ENCODE results near the gene LYSMD4.

LYSMD4 gene

DNA sequence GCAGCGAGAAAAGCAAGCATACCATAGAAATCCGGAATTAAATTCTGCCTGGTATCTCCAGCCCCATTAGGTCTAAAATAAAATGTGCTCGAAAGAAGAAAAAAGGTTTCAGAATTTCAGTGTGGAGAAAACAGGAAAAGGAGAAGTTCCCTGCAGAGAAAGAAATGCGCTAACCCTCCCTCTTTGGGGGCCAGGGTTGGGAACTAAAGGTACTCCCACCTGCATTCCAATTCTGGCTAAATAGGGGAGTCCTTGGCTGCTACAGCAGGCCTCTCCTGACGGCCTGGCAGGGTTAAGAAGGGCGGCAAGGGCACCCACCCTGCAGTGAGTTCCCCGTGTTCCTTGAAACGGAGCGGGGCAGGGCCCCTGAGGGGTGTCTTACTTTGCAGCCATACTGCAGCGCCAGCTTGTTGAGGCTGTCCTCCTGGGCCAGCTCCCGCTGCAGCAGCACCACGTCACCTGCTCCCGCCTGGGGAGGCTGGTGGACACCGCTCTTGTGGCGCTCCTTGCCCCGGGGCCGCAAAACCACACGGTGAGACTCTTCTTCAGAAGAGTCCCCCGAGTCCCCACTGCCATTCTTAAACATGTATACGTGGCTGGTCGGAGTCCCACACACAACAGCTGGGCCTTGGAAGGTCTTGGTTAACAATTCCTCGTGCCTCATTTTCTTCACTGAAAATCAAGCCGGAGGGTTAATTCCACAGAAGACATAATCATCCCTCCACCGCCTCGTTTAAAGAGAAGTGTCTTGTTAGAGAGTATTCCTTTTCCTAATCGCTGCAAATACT, 1.7 kb downstream of the LYSMD4 start:
- DNase-seq, result no peak

DNA sequence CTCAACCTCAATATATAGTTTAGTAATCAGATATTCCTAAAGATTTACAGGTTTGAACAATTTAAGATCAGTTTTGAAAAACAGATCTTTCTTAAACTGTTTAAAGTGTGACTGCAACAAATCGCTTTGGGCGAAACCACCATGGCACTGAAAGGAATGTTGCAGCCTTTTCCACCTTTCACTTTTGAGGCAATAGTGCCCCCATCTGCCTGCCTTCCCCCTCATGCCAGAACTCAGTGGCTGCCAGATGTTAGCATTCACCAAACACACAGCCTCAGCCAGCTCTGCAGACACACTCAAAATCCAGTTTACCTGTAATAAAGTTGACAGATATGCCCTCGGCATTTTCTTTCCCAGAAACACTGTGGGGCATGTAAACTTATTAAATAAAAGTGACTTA, 3.3 kb downstream of the LYSMD4 start:
- DNase-seq, result peak; percentile 28

DNA sequence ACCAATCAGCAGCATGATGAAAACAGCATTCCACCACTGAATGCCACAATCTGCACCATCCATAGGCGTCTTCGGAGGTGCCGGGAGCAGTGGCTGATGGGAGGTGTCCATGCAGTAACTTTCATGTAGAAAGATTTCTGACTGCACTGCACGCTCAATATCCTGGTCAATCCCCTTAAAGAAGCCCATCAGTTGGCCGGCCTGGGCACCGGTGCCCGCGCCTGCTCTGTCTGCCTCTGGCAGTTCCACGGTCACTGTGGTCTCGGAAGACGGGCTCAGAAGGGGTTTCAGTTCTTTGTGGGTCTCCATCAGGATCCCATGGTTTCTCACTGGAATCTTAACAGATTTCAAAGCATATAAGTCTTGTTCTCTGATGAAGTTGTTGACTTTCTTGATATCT, 3.9 kb downstream of the LYSMD4 start:
- no peak for DNase-seq

DNA sequence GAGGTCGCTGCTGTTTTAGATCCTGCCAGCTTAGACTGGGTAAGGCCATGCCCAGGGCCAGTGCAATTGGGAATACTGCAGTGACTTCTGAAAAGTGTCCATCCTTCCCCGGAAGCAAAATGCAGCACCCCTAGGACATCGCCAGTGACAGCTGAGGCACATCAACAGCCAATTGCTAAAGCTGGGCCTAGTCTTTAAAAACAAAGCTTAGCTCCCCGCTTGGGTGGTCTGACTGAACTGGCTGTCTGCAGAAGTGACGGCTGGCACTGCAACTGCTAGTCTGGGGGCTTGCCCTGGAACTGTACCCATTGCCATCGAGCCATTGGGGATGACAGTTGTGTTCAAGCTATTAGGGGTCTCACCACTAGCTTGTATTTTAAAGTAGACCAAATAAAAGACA, 4.3 kb downstream of the LYSMD4 start:
- DNase-seq, result no peak

DNA sequence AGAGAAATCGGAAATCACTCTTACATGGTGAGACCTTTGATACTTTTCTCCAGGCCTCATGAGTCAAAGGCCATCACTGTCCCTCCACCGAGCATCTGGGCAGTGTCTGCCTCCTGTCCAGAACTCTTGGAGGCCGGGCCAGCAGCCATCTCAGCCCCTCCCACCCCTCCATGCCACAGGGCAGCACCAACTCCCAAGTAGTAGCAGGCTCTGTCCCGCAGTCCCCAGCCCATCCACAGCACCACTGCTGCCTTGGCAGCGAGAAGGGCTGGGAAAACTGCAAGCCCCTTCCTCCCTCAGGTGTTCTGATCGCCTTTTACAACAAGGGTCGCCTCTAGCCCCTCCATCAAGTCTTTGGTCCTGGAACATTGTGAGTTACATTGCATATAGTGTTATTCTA, 5.5 kb downstream of the LYSMD4 start:
- DNase-seq, result no peak

DNA sequence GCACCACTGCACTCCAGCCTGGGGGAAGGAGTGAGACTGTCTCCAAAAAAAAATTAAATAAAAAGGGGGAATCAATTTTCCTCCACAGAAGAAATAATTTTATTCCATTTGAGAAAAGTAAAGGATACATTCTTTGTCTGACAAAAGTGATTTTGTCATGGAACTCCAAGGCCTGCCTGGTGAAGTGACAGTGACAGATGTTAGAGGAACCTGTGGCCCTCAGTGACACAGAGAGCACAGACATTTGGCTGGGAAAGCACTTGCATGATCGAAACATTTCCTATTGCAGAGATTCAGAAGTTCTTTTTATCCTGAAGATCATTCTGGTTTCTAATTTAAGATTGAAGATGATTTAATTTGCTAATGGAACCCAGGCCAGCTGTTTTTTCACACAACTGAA, 5.9 kb downstream of the LYSMD4 start:
- no peak for DNase-seq

DNA sequence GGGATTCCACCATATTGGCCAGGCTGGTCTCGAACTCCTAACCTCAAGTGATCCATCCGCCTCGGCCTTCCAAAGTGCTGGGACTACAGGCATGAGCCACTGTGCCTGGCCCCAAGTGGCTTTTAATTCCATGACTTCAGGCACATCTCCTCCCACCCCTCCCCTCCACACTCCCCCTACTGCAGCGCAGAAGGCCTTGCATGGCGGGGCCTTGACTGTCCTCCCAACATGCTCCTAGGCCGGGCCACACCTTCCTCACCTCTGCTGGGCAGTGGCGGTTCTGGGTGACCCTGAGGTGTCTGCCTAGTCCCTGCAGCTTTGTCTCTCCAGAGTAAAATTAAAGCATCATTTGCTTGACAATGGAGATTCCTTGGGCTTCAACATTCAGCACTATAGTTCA, 6.9 kb downstream of the LYSMD4 start:
- DNase-seq, result no peak

DNA sequence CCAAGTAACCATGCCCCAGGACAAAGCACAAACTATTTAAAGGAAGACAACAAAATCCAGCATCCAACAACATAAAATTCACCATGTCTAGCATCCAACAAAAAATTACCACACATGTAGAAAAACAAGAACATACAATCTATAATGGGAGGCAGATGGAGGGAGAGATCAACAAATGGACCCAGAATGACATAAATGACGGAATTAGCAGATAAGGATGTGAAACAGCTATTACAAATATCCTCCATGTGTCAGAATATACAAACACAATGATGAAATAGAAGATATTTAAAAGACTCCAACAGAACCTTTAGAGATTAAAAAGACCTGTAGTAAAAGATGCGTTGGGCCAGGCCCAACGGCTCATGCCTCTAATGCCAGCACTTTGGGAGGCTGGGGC, 10.8 kb downstream of the LYSMD4 start:
- no peak for DNase-seq

DNA sequence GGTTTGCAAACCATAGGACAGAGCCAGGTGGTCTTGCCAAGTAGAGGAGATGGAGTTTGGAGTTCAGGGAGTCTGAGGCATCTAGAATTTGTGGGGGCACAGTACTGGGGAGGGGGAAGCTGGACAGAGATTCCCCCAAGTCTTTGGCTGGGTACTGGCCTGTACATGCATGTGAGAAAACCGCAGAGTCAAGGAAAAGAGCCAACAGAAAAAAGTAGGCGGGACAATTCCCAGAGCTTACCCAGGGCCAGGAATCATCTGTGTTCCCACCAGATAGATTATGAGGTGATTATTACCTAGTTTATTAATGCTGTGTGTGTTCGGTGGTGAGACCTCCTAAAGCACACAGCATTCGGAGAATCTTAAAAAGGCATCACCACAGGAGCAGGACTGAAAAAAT, 11.3 kb downstream of the LYSMD4 start:
- no peak for DNase-seq

DNA sequence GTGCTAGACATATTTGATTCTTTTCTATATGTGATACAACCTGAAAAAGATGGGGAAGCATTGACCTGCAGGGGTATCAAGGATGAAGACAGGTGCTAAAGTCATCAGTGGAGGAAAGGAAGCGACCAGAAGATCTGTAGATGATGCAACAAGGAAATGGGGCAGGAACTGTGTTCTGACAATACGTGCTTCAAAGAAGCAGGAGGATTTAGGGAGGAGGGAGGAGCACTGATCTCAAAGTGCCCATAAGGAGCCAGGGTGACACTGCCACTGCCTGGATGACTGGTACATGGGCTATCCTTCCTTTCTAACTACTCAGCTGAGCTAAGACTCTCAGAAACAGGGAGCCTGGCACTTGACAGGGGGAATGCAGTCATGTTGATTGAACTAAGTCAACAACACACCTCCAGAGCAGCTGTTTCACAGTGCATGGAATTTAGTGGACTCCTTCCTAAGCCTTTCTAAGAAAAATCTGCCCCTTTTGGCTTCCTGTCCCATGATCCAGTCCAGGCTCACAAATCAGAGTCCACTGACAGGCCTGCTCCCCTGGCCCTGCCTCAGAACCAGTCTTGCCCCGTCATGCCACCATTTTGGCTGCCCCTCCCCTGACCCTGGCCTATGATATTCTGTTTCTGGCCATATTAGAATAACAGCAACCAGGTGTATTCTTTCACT, 12.0 kb downstream of the LYSMD4 start:
- no peak for DNase-seq

DNA sequence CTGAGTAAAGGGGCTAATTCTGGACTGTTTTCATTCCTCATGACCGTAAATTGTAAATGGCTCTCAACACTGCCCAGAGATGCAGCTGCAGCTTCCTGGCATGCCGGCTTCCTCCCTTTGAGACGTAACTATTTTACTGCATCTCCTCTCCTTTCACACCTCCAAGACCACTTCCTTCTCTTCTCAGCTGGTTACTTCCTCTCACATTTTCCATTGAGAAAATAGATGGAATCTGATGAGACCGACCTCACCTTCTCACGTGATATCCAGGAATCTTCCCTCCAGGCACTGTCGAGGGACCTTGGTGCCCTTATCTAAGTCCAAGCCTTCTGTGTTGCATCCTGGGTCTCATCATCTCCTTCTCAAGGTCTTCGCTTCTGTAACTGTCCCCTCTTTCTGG, 12.7 kb downstream of the LYSMD4 start:
- DNase-seq, result no peak

DNA sequence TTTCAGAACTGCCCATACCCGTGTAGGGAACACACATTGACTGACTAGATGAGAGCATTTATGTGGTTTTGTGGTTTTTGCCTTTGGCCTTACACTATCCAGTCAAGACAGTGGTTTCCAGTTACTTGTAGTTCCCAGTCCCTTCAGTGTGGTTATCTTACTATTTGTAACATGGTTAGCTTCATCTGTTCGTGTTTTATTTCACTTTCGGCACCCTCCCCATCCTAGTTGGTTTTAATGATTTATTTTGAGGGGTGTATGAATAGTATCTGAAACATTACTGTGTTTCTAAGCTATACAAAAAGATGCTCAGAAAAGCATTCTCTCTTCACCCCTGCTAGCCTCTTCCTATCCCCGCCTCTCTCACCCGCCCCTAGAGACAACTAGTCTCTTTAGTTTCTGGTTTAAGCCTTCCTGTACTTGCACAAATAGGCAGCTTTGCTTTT, 14.1 kb downstream of the LYSMD4 start:
- no peak for DNase-seq

DNA sequence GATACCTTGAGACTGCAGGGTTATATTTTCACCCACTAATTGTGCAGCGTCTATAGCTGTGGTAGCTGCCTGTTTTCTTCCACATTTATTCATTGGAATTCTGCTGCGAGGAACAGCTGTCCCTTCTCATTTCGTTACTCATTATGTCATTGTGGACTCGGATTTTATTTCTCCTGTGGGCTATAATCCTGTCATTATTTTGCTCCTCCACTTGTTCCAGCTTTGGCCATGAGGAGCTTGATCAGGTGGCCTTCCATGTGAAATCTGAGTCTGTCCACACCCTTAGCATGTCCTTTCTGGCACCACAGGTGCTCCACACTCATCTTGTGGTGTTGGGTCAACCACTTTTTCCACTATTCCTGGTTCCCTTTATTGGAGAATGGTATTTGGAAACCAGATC, 14.8 kb downstream of the LYSMD4 start:
- DNase-seq, result no peak

DNA sequence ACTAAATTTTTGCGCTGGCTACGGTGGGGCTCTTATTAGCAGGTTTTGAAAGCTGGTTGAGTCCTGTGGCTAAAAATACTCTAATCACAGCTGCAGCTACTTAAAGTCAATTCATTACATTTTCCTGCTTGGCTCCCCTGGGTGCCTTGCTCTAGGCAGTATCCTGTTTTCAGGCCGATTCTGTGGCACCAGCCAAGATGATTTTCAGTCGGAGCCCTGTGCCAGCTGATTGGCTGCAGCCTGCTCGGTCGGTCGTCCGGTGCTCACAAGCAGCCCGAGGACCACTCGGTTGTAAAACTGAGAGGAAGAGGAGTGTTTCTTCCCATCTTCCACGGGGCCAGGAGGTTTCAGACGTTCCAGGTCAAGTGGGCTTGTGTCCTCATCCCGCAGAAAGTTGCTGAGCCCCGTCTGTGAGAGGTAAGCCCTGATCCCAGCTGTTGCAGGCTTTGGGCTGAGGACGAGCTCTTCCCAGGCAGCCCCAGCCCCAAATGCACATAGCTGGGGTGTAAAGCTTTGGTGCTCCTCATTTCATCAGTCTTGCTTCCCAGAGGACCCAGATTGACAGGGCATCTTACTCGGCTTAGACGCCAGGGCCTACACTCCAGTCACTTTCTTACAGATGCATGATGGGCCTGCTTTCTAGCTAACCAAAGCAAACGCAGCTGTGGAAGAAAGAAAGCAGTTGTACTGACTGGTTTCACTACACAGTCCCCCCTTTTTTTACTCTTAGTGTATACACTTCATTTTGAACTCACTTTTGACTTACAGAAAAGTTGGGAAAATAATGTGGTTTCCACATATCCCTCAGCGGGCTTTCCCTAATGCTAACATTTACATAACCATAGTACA, 15.9 kb downstream of the LYSMD4 start:
- no peak for DNase-seq

DNA sequence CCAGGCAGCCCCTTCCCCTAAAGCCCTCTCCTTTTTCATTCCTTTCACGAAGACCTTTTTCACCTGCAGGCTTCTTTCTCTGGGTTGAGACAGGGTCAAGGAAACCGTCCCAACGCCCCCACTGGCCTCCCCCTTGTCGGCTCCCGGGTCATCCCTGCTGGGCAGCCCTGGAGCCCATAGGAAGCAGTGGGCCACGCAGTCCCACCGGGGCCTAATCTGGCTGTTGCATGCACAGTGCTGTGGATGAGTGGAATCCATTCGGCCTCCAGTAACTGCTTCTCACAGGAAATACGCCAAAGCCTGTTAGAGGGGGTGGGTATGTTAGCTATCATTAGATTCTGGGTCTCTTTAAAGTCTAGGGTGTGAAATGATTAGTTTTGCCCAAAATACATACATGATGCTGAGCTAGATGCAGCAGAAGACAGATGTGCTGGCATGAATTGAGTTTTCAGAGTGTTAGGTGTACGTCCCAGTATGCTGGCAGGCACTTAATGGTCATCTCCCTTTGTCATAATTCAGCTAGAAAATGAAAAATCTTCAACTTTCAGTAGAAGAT, 16.6 kb downstream of the LYSMD4 start:
- DNase-seq, result no peak

DNA sequence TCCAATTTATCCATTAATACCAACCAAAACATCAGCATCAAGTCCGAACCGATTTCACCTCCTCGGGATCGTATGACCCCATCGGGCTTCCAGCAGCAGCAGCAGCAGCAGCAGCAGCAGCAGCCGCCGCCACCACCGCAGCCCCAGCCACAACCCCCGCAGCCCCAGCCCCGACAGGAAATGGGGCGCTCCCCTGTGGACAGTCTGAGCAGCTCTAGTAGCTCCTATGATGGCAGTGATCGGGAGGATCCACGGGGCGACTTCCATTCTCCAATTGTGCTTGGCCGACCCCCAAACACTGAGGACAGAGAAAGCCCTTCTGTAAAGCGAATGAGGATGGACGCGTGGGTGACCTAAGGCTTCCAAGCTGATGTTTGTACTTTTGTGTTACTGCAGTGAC, 20.8 kb downstream of the LYSMD4 start:
- no peak for DNase-seq

DNA sequence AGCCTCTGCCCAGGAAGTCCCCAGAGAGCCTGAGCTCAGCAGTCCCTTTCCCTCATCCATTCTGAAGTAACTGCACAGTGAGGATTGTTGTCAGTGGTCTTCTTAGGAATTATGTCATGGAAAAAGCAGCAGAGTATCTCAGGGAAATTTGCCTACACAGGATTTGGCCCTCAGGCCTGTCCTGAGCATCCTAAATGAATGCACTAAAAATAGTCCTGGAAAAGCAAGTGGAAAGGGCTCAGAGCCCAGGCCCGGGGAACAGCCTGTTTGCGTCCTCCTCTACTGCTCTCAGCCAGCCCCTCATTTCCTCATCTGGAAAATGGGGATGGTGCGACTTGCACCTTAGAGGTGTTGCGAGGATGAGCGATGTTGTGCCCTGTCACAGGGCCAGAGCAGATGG, 21.6 kb downstream of the LYSMD4 start:
- DNase-seq, result no peak

DNA sequence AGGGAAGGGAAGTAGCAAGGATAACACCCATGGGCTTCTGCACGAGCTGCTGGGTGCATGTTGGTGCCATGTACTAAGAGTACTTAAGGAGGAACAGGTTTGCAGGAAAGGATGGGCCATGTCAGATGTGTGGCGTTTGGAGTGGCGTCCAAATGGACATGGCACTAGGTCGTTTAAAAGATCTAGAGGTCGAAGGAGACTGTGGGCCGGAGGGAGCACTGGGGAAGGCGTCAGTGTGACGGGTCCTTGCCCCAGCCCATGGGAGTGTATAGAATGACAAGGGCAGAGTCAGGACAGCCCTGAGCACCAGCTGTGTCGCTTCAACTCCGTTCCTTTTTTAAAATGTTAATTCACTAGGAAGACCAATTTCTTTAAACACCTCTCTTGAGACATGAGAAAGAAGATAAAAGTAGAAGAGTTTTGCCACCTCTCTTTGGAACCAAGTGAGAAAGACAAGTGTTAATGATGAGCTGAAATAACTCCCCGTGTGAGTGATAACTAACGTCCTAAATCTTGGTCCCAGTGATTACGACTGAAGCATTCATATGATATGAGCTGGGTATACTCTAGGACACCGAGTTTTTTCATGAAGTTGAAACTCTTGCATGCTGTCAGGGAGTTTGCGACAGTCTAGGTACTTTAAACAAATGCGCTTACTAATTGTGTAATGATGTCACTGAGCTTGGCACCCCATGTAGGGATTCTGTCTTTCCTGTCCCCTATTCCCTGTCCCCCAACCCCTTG, 23.8 kb downstream of the LYSMD4 start:
- no peak for DNase-seq

DNA sequence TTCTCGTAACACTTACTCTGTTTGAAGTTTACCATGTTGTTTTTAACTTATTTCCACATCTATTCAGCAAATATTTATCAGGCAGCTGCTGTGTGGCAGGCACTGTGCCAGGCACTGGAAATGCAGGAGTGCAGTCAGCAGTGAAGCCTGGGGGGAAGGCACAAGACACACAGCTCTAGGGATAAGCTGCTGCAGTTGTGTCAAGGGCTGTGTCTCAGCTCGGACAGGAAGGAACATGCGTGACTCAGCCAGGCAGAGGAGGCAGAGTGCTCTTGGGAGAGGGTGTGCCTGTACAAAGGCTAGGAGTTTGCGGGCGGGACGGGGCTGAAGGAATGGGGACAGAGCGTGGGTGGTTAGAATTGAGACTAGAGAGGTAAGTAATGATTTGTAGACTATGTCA, 24.7 kb downstream of the LYSMD4 start:
- DNase-seq, result no peak

DNA sequence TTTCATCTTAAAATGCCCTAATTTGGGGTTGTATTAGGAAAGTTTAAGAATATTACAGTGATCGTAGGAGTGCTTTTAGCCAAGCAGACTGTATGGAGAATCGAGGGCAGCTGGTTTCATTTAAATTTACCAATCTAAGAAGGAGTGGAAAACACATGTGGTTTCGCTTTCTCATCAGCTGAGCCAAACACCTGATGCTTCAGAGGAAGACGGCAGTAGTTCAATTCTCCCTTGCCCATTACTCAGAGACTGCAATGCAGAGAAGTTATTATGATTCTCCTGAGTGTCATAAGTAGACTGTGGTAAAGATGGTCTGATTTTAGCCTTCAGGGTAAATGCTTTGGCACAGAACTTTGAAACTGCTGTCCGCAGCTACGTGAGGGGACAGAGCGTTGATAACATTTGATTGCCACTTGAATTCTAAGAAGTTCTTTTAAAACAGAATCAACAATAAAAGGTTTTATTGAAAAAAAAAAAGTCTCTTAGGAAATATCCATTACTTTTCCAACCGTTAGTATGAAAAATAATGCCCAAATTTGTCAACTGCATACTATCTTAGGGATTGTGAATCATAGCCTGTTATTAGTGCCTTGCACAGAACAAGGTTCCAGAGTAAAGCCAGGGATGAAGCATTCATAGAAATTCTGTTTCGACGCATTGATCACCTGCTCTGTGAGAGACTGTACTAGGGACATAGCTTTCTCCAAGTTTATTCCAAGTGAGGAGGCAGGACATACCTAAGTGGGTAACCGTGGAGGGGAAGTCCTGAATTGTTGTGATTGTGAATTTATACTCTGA, 25.6 kb downstream of the LYSMD4 start:
- DNase-seq, result peak; percentile 25

DNA sequence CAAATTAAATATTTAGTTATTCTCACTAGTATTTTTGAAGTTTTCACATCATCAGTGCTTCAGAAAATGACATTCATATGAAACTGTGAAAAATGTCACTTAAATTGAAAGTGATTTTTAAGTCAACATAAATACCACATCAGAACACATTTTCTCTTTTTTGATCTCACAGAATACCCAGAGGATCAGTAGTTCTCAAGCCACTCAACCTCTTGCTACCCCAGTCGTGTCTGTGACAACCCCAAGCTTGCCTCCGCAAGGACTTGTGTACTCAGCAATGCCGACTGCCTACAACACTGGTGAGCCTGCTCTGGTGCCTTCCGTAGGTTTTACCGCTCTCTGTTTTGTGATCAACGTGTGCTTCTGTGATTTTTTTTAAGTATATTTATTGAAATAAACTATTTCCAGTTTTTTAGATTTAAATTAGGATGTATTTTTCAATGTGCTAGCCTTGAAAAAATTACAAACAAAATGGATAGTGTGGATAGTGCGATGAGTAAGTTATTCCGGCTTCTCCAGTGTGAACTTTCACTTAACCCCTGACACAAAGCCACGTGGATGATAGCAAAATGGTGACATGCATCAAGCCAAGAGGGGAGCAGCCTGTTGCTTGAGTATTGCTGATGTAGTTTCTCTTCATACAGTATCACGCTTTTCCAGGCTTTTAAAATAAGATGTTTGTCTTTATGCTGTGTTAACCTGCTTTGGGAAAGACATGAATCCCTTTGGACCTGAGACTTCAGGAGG, 26.5 kb downstream of the LYSMD4 start:
- DNase-seq, result peak; percentile 23
